CD1c-positive myeloid dendritic cell (primary cell): ENCODE measurements around the gene MBD3L5.
A peak's percentile ranks its signal among the peaks of the same experiment; 100 is the strongest.
"Not testable (repeated sequence)": the region's sequence is repeated elsewhere in the genome, so short reads cannot be mapped to it uniquely, and the experiment has no call there.

Source experiments
- DNase-seq: peaks from one replicate; pipeline ENCODE4 v3.0.0-alpha.2; 2016; ENCODE audit errors: extremely low spot score

The MBD3L5 gene

DNA sequence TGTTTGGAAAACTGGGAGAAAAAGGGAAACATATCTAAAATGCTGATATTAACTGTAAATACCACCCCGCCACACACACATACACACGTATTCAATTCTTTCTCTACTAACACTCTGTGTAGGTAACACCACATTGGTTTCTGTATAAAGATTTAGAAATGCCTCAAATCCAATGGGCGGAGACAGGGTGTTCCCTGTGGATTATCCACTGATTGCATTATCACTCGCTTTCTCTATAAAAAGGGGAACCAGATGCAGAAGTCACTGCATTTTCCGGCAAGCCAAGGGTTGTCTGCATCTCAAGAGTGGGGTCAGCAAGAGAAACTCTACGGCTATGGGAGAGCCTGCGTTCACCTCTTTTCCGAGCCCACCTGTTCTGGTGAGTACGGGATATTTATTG is at the start of gene MBD3L5:
TSS of gene MBD3L5 (plus strand) at position 301 of the 400 bp plus-strand sequence. CDS start at position 335, 34 bp downstream.
- not testable (repeated sequence) for DNase-seq

DNA sequence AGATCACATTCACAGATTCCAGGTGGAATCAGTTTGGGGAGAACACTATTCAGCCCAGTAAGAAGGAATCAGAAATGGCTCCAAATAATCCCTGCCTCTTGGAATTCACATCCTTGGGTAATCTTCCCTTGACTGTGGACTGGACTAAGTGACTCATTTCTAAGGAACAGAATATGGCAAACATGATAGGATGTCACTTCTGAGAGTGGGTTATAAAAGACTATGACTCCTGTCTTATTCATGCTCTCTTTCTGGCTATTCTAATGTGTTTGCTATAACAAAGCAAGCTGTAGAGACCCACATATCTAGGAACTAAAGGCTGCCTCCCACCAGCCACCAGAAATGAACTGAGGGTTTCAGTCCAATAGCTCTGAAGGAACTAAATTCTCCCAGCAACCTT is 46.9 kb upstream of the MBD3L5 start:
- DNase-seq = no peak

DNA sequence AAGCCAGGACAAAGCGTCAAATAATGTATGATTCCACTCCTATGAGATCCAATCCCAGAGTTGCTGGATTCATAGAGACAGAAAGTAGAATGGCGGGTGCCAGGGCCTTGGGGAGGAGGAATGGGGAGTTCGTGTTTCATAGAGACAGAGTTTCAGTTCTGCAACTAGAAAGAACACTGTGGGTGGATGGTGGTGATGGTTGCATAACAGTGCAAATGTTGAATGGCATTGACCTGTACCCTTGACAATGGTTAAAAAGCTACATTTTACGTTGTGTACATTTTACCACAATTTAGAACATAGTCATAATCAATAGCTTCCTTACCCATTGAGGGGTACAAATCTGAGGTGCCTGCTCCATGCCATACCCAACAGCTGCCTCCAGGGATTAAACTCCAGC is 42.5 kb upstream of the MBD3L5 start:
- DNase-seq = peak; percentile 90

DNA sequence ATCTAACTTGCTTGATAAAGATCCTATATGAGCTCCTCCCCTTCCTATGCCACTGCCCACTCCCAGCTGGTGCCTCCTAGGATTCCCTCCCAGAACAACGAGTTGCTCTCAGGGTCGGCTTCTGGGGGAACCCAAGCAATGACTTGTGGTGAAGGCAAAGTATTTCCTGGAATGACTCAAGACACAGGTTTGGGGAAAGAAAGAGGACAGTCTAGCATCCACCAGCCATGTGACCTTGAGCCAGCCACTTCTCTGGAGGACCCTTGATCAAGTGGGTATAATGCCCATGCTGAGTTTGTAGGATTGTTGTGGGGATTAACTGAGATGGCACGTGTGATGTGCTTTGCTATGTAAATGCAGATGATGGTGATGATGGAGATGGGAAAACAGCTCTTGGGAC is 42.1 kb upstream of the MBD3L5 start:
- peak; percentile 40 for DNase-seq

DNA sequence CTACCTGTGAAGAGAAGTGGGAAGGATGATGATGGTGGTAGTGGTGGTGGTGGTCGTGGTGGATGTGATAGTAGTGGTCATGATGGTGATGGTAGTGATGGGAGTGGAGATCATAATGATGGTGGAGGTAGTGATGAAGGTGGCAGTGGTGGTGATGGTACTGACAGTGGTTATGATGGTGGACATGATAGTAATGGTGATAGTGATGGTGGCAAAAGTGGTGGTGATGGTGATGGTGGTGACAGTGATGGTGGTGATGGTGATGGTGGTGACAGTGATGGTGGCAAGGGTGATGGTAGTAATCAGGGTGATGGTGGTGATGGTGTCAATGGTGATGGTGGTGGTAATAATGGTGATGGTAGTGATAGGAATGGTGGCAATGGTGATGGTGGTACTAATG is 35.3 kb upstream of the MBD3L5 start:
- no peak for DNase-seq

DNA sequence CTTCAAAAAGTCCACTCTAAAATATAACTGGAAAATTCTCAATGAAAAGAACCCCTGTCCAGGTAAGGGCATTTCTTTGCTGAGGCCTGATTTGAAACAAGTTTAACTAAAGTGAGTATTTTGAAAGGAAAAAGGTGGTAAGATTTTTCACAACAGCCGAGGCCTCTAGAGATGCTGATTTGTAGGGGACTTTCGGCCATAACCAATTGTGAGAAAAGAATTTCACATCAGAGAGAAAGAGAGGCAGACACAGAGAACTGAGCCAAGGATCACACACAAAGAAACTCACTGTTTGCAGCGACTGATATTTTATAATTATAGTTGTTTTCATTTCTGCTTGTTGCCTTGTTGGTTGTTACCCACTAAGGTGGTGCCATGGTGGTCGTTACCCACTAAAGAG is 33.6 kb upstream of the MBD3L5 start:
- DNase-seq = no peak

DNA sequence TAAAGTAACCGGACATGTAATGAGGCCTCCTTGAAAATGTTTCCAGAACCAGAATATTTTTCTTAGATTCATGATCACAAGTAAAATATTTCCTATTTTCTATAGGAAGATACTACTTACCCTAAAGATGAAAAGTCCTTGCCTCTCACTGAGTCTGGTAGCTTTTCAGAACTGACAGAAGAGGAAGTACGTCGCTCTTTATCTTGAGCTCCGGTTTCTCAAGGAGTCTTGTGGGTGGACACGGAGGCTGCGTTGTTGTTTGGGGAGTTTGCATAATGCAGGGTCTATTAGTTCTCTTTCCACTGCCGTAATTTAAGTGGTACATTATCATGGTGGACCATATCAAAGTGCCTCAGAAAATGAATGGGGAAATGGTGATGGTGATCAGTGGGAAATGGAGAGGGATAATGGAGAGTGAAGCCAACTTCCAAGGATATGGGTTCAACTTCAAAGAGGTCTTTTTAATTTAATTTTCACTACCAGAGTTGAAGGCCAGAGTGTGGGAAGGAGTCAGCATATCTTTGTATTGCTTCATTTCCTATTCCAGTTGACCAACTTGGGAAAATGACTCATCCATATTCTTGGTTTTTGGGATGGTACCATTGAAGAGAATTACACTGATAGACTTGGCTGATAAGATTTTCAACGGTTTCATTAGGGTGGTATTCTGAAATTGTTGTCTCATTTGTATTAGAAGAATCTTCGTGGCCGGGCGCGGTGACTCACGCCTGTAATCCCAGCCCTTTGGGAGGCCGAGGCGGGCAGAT is 32.5 kb upstream of the MBD3L5 start:
- DNase-seq = peak; percentile 88

DNA sequence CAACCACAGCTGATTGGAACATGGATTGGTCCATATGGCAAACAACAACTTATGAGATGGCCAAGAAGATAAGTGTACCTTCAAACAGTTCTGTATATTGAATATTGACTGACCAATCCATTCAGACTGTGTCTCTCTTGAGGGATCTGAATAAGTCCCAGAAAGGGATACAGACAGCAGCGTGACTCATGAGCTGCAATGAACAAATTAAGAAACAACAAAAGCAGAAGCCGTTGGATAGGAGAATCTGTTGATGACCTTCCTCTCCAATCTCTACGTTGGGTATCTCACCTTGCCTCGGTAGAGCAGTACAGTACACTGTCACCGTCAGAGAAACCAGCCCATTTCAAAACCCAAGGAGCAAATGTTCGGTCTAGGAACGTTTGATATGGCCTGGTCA is 30.4 kb upstream of the MBD3L5 start:
- peak; percentile 74 for DNase-seq

DNA sequence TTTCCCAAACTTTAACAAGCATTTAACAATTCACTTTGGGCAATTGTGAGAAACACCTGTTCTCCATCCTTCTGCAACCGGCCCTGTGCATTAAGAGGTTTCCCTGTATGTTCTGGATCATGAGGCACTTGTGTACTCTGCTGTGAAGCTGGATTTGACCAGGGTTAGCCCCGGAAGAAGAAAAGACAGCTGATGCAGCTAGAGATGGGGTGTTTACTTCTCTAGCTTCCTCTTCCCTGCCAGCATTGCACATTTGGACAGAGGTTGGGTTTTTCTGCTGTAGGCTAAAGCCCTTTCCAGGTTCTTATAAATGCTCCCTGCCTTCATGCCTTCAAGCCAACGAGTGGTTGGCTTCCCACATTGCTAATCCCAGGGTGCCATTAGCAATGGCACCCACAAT is 30.0 kb upstream of the MBD3L5 start:
- DNase-seq = peak; percentile 51

DNA sequence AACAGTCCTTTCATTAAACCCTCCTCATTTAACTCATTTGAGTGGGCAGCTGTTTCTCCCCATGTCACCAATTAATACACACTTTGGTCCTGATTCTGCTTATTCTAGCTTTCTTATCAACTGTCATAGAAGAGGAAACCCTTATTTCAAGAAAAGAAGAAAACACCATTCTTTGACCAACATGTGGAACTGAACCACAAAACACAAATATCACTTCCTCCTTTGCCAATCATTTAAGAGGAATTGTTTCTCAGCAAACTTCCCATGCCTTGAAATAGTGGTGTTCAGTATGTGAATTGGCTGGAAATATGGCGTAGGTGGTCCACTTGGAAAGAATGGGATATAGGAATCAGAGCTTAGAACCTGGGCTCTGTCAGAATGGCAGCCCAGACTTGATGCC is 29.6 kb upstream of the MBD3L5 start:
- DNase-seq = peak; percentile 80

DNA sequence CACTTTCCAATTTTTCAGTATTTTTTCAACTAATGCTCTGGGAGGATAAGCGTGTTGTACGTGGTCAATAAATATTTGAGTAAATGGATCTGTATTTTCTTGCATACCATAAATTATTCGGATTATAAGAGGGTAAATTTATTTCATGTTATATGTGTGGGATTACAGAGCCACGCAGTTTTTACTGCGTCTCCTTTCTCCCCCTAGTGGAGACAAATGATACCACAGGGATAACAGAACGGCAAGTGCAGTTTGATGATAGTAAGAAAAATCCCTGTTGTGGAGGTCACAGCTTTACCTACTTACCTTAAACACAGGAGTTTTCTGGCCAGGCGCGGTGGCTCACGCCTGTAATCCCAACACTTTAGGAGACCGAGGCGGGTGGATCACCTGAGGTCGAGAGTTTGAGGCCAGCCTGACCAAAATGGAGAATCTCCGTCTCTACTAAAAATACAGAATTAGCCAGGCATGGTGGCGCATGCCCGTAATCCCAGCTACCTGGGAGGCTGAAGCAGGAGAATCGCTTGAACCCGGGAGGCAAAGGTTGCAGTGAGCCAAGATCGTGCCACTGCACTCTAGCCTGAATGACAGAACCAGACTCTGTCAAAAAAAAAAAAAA is 26.0 kb upstream of the MBD3L5 start:
- peak; percentile 77 for DNase-seq

DNA sequence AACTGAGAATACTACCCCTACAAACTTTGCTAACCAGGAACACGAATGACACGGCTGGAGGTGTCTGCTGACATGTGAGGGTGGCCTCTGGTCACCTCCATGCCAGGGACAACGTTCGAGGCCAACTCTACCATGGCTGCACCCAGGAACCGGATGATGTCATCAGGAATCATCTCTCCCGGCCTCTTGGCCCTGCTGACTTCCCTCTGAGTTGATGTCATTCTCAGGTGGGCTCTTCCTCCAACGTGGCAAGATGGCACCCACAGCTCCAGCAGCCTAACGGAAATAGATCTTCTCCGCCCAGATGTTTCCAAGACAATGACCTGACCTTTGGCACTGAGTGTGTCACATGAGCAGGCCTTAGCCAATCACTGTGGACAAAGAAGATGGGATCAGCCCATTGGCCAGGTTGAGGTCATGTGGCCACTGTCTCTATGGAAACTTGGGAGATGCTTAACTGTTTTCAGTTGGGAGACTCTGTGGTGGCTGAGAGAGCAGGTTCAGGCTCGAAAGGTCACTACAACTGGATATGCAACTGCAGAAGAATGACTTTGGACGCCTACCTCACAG is 24.2 kb upstream of the MBD3L5 start:
- no peak for DNase-seq

DNA sequence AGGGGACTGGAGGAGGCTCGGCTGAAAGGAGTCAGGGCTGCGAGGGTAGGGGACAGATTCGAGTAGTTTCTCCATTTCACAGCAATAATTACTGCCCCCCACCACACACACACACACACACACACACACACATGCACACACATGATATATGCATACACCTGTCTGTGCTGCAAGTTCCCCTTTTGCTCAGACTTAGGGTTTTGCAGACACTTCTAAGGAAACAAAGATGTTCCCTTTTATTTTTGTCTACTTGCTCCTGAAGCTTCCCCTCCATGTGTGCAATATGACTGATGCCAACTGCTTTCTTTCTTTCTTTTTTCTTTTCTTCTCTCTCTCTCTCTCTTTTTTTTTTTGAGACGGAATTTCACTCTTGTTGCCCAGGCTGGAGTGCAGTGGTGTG is 22.5 kb upstream of the MBD3L5 start:
- peak; percentile 43 for DNase-seq

DNA sequence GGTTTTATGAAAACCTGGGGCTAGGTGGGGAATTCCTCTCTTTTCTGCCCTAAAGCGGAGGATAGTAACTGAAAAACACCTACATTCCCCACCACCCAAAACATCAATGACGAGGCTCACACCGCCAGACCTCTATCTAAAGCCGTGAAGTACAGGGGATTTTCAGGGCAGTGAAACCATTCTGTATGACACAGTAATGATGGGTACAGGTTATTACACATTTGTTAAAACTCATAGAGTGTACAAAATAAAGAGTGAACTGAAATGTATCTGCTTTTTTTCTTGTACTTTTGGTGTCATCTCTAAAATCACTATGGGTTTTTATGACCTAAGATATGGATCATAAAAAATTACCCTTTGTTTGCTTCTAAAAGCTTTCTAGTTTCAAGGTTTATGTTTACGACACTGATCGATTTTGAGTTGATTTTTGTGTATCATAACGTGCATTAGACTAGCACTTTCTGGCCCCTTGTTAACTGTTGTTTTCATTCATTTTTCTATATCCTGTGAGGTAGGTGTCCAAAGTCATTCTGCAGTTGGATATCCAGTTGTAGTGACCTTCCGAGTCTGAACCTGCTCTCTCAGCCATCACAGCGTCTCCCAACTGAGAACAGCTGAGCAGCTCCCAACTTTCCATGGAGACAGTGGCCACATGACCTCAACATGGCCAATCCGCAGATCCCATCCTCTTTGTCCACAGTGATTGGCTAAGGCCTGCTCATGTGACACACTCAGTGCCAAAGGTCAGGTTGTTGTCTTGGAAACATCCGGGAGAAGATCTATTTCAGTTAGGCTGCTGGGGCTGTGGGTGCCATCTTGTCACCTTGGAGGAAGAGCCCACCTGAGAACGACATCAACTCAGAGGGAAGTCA is 19.4 kb upstream of the MBD3L5 start:
- DNase-seq = no peak

DNA sequence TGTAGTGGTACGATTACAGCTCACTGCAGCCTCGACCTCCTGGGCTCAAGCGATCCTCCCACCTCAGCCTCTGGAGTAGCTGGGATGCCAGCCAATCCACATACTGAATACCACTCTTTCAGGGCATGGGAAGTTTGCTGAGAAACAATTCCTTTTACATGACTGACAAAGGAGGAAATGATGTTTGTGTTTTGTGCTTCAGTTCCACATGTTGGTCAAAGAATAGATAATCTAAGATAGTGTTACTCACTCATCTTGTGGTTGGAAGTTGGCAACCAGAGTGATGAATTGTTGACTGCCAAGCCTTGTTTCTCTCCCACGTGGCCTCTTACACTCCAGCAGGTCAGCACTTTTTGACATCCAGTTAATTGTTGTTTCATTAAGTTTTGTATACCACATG is 16.7 kb upstream of the MBD3L5 start:
- peak; percentile 81 for DNase-seq

DNA sequence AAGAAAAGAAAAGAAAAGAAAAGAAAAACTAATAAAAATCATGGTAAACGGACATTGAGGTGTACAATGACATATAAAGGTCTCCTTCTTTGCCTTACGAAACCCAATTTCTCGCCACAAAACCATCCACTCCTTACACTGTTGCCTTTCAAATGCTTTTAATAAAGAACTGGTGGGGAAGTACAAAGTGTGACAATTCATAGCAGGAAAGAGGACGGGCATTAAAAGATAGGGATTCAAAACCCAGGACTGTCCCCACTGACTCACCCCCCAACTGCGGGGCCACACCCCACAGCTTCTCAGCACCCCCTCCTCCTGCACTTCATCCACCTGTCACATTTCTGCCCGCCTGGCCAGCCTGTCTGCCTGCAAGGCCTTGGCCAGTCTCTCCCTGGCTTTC is 11.6 kb upstream of the MBD3L5 start:
- DNase-seq = no peak

DNA sequence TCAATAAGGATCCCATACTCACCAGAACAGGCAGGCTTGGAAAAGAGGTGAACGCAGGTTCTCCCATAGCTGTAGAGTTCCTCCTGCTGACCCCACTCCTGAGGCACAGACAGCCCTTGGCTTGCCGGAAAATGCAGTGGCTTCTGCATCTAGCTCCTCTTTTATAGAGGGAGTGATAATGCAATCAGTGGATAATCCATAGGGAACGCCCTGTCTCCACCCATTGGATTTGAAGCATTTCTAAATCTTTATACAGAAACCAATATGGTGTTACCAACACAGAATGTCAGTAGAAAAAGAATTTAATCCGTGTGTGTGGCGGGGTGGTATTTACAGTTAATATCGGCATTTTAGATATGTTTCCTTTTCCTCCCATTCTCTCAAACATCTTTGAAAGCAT is 9.0 kb upstream of the MBD3L5 start, which contains the start of gene MBD3L2B:
TSS of gene MBD3L2B (minus strand) at position 101 of the 400 bp plus-strand sequence. CDS start at position 67, 34 bp downstream.
- DNase-seq = not testable (repeated sequence)

DNA sequence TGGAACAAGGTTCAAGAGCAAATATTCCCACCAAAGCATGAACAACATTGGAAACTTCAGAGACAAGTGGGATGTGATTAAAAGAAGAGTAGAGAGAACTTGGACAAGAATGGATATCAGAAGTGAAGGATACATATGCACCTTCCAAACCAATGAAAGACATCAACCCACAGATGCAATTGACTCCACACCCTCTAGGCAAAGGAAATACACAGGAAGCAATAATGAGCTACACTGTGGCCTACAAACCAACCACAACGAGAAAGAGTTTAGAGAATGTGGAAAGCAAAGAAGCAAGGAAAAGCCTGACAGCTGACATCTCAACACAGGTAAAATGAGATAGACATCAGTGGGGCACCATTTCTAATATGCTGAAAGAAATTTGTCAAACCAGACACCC is 1.6 kb upstream of the MBD3L5 start:
- DNase-seq = not testable (repeated sequence)

DNA sequence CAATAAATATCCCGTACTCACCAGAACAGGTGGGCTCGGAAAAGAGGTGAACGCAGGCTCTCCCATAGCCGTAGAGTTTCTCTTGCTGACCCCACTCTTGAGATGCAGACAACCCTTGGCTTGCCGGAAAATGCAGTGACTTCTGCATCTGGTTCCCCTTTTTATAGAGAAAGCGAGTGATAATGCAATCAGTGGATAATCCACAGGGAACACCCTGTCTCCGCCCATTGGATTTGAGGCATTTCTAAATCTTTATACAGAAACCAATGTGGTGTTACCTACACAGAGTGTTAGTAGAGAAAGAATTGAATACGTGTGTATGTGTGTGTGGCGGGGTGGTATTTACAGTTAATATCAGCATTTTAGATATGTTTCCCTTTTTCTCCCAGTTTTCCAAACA is 9.7 kb downstream of the MBD3L5 start, which contains the start of gene MBD3L4:
TSS of gene MBD3L4 (minus strand) at position 101 of the 400 bp plus-strand sequence. CDS start at position 66, 35 bp downstream.
- DNase-seq = not testable (repeated sequence)

DNA sequence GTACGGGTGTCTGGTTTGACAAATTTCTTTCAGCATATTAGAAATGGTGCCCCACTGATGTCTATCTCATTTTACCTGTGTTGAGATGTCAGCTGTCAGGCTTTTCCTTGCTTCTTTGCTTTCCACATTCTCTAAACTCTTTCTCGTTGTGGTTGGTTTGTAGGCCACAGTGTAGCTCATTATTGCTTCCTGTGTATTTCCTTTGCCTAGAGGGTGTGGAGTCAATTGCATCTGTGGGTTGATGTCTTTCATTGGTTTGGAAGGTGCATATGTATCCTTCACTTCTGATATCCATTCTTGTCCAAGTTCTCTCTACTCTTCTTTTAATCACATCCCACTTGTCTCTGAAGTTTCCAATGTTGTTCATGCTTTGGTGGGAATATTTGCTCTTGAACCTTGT is 11.2 kb downstream of the MBD3L5 start:
- not testable (repeated sequence) for DNase-seq

DNA sequence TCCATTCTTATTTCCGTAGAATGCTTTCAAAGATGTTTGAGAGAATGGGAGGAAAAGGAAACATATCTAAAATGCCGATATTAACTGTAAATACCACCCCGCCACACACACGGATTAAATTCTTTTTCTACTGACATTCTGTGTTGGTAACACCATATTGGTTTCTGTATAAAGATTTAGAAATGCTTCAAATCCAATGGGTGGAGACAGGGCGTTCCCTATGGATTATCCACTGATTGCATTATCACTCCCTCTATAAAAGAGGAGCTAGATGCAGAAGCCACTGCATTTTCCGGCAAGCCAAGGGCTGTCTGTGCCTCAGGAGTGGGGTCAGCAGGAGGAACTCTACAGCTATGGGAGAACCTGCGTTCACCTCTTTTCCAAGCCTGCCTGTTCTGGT is 18.6 kb downstream of the MBD3L5 start, which contains the start of gene MBD3L2:
TSS of gene MBD3L2 (plus strand) at position 301 of the 400 bp plus-strand sequence. CDS start at position 354, 53 bp downstream.
- not testable (repeated sequence) for DNase-seq

DNA sequence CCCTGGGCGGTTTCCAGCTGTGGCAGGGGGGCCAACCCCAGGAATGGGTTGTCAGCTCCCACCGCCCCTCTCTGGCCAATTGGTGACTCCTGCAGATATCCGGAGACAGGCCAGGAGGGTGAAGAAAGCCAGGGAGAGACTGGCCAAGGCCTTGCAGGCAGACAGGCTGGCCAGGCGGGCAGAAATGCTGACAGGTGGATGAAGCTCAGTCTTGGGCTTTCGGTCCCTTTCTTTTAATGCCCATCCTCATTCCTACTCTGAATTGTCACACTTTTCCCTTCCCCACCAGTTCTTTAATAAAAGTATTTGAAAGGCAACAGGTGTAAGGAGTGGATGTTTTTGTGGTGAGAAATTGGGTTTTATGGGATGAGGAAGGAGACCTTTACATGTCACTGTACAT is 21.0 kb downstream of the MBD3L5 start:
- not testable (repeated sequence) for DNase-seq
